Measurements from ENCODE around the gene ARHGAP1. TPM values are rescaled to one million over a fixed set of nuclear protein-coding genes. Genes with fewer than 3 reads are reported as not detected.

The ARHGAP1 gene
- total and polyA plus RNA-seq, 4 donors, result 27.8 to 185 (median 123) TPM

DNA sequence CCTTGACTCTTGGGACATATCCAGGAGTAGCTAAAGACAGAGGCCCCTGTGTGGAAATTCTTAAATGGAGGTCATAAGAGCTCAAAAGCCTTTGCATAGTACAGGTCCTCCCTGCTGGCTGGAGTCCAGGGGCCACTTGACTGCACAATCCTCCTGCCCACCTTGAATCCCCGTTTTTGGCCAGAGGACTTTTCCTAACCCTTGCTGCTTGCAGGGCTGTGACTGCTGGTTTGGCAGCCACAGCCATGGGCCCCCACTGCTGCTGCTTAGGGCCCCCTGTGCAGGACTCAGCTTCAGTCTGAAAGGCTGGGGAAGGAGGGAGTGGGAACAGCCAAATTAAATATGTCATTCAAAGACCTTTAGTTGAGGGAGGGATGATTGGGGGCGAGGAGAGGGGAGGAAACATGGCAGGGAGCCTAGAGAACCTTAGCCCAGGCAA lies 33.4 kb downstream of the ARHGAP1 start:
- intact Hi-C loops (cut with DNase I), result no loop called here
- peaks cover 2 to 14% of the 10 kb centered on the region in 2 donors for H3K36me3 ChIP-seq (ENCODE audit: control insufficient read depth in 1 of 2, insufficient read depth in 2 of 2, low read length in 1 of 2)

DNA sequence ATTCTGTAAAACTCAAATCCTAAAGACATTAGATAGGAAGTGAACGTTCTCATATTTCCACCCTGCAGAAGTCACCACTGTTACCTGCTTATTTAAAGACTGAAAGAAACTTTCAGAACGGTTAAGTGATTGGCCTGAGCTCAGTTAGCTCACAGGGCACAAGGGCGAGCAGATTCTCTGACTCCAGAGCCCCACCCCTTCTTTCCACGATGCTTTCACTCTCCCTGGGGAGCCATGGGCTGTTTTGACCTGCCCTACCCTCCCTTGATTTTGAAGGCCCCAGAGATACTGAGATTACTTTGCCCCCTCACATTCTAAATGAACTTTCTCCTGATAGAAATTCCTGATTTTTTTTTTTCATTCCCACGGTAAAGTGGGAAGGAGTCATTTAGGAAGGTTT lies 33.9 kb downstream of the ARHGAP1 start:
- 19 to 24% methylated on average over 5 of the region's 5 CpGs for WGBS, 2 donors
- Histone ChIP-seq H3K9me3 (ENCODE audit: control insufficient read depth, low read length) (no peaks in the 10 kb centered on the region), H3K27ac (ENCODE audit: low read depth in 1 of 2, low read length in 2 of 2) (peak overlapping the region; percentile 48 to 58), H3K27me3 (ENCODE audit: control insufficient read depth in 1 of 2, insufficient read depth in 2 of 2, low read length in 1 of 2) (no peaks in the 10 kb centered on the region), H3K36me3 (ENCODE audit: control insufficient read depth in 1 of 2, insufficient read depth in 2 of 2, low read length in 1 of 2) (peaks cover 5 to 11% of the 10 kb centered on the region in 2 donors), H3K4me1 (ENCODE audit: control insufficient read depth in 1 of 2, insufficient read depth in 2 of 2, low read length in 2 of 2) (peaks cover 2 to 5% of the 10 kb centered on the region in 2 donors), H3K4me3 (ENCODE audit: low read length in 2 of 2) (no peak overlapping the region)
- ATAC-seq (ENCODE audit: low FRiP score) (peak; percentile 65), DNase-seq (no peak)
- intact Hi-C loops (cut with DNase I), result no loop called here

More for the DNA sequence above, 33.4 kb downstream of the ARHGAP1 start:
- no peaks in the 10 kb centered on the region for H3K27me3 ChIP-seq (ENCODE audit: control insufficient read depth in 1 of 2, insufficient read depth in 2 of 2, low read length in 1 of 2)
- no peak overlapping the region for H3K4me3 ChIP-seq (ENCODE audit: low read length in 2 of 2)
- ATAC-seq (ENCODE audit: low FRiP score) (peak; percentile 65), DNase-seq (no peak)
- H3K27ac ChIP-seq (ENCODE audit: low read depth in 1 of 2, low read length in 2 of 2), result peak overlapping the region; percentile 1 to 34
- WGBS, 2 donors, result 0 to 12% methylated on average over 2 of the region's 2 CpGs
- no peaks in the 10 kb centered on the region for H3K9me3 ChIP-seq (ENCODE audit: control insufficient read depth, low read length)
- peaks cover 2 to 5% of the 10 kb centered on the region in 2 donors for H3K4me1 ChIP-seq (ENCODE audit: control insufficient read depth in 1 of 2, insufficient read depth in 2 of 2, low read length in 2 of 2)

DNA sequence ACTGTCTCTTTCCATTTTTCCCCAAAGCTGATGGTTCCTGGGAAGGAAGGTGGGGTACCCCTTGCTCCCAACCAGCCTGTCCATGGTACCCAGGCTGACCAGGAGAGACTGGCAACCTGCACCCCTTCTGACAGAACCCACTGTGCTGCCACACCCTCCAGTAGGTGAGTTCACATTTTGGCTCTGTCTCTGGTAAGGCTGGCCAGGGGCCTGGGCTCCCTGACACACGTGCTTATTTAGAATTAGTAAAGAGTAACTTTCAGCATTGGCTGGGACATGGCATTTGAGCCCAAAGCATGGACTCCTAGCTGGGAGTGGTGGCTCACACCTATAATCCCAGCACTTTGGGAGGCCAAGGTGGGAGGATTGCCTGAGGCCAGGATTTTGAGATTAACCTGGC lies 35.1 kb downstream of the ARHGAP1 start:
- Histone ChIP-seq H3K4me1 (ENCODE audit: control insufficient read depth in 1 of 2, insufficient read depth in 2 of 2, low read length in 2 of 2) (peaks cover 2 to 5% of the 10 kb centered on the region in 2 donors), H3K36me3 (ENCODE audit: control insufficient read depth in 1 of 2, insufficient read depth in 2 of 2, low read length in 1 of 2) (peaks cover 6 to 11% of the 10 kb centered on the region in 2 donors), H3K27ac (ENCODE audit: low read depth in 1 of 2, low read length in 2 of 2) (no peak overlapping the region), H3K4me3 (ENCODE audit: low read length in 2 of 2) (no peak overlapping the region), H3K27me3 (ENCODE audit: control insufficient read depth in 1 of 2, insufficient read depth in 2 of 2, low read length in 1 of 2) (no peaks in the 10 kb centered on the region), H3K9me3 (ENCODE audit: control insufficient read depth, low read length) (no peaks in the 10 kb centered on the region)
- DNase-seq (no peak), ATAC-seq (ENCODE audit: low FRiP score) (no peak)
- 57 to 66% methylated on average over 1 of the region's 1 CpG for WGBS, 2 donors
- intact Hi-C loops (cut with DNase I), result no loop called here

DNA sequence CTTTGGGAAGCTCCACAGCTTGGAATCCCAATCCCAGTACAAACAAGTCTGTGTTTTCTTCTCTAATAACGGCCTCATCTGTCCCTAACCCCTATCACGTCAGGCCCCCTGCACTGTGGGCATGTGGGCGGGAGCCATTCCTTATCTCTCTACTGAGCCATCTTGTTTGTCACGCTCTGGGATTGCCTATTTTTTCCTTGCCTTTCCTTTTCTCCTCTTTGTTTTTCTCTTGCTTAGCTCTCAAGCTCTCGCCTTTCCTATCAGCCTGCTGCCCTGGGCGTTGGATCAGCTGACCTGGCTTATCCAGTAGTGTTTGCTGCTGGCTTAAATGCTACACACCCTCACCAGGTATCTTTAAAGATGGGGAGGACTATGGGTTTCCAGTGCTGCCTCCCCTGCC lies 35.8 kb downstream of the ARHGAP1 start:
- DNase-seq, result no peak
- Histone ChIP-seq H3K36me3 (ENCODE audit: control insufficient read depth in 1 of 2, insufficient read depth in 2 of 2, low read length in 1 of 2) (peaks cover 6 to 11% of the 10 kb centered on the region in 2 donors), H3K9me3 (ENCODE audit: control insufficient read depth, low read length) (no peaks in the 10 kb centered on the region), H3K4me3 (ENCODE audit: low read length in 2 of 2) (no peak overlapping the region), H3K4me1 (ENCODE audit: control insufficient read depth in 1 of 2, insufficient read depth in 2 of 2, low read length in 2 of 2) (peaks cover 2 to 5% of the 10 kb centered on the region in 2 donors), H3K27me3 (ENCODE audit: control insufficient read depth in 1 of 2, insufficient read depth in 2 of 2, low read length in 1 of 2) (no peaks in the 10 kb centered on the region), H3K27ac (ENCODE audit: low read depth in 1 of 2, low read length in 2 of 2) (no peak overlapping the region)
- no peak for ATAC-seq (ENCODE audit: low FRiP score)
- WGBS, 2 donors, result 69 to 70% methylated on average over 6 of the region's 6 CpGs
- intact Hi-C loops (cut with DNase I), result no loop called here

DNA sequence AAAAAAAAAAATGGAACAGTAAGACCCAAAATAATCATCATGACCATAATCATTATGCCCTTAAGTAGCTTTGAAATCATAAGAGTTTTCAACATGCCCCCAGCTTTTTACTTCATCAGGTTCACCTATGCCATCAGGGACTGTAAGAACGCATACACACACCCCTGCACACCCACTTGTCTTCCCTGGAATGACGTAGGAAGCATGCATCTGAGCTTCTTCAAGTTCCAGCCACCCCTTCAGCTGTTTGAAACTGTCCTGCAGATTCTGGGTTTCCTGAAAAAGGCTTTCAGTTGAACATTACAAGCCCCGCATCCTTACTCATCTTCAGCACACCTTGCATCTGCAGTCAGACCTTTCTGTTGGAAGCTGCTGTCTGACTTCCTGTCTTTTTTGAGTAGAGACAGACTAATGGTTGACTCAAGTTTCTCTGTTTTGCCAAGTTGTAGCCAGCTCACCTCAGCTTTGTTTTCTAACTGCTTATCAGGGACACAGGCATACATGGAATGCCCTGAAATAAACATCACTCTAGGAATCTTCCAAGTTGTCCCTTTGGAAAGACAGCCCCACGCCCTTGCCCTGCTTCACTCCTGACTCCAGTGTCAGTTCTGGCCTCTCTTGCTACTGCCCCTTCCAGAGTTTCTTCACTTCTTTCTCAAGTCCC lies 37.0 kb downstream of the ARHGAP1 start:
- DNase-seq, result no peak
- intact Hi-C loops (cut with DNase I), result no loop called here
- 88 to 89% methylated on average over 4 of the region's 4 CpGs for WGBS, 2 donors
- no peaks in the 10 kb centered on the region for H3K27me3 ChIP-seq (ENCODE audit: control insufficient read depth in 1 of 2, insufficient read depth in 2 of 2, low read length in 1 of 2)
- peaks cover 8 to 9% of the 10 kb centered on the region in 2 donors for H3K36me3 ChIP-seq (ENCODE audit: control insufficient read depth in 1 of 2, insufficient read depth in 2 of 2, low read length in 1 of 2)
- H3K9me3 ChIP-seq (ENCODE audit: control insufficient read depth, low read length), result no peaks in the 10 kb centered on the region
- no peak for ATAC-seq (ENCODE audit: low FRiP score)
- H3K27ac ChIP-seq (ENCODE audit: low read depth in 1 of 2, low read length in 2 of 2), result no peak overlapping the region
- H3K4me1 ChIP-seq (ENCODE audit: control insufficient read depth in 1 of 2, insufficient read depth in 2 of 2, low read length in 2 of 2), result peaks cover 2 to 5% of the 10 kb centered on the region in 2 donors
- H3K4me3 ChIP-seq (ENCODE audit: low read length in 2 of 2), result no peak overlapping the region

DNA sequence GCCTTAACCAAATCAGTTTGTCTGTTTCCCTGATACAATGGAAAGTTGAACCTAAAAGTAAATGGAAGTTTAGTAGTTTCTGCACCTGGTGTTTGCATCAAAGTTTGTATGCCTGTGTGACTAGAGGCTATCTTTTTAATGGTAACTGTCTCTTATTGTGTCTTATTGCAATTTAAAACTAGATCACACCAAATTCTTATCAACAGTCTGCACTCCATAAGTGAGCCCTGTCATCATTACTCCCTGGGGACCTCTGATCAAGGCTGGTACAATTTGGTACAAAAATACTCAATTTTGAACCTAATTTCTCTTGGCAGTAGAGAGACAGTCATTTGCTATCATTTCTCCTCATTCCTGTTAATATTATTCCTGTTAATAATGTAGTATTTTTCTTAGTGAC lies 38.1 kb downstream of the ARHGAP1 start:
- Histone ChIP-seq H3K27ac (ENCODE audit: low read depth in 1 of 2, low read length in 2 of 2) (no peak overlapping the region), H3K27me3 (ENCODE audit: control insufficient read depth in 1 of 2, insufficient read depth in 2 of 2, low read length in 1 of 2) (no peaks in the 10 kb centered on the region), H3K4me3 (ENCODE audit: low read length in 2 of 2) (no peak overlapping the region), H3K4me1 (ENCODE audit: control insufficient read depth in 1 of 2, insufficient read depth in 2 of 2, low read length in 2 of 2) (peaks cover 2 to 5% of the 10 kb centered on the region in 2 donors), H3K36me3 (ENCODE audit: control insufficient read depth in 1 of 2, insufficient read depth in 2 of 2, low read length in 1 of 2) (peaks cover 6 to 8% of the 10 kb centered on the region in 2 donors), H3K9me3 (ENCODE audit: control insufficient read depth, low read length) (no peaks in the 10 kb centered on the region)
- ATAC-seq (ENCODE audit: low FRiP score) (no peak), DNase-seq (no peak)
- intact Hi-C loops (cut with DNase I), result no loop called here

DNA sequence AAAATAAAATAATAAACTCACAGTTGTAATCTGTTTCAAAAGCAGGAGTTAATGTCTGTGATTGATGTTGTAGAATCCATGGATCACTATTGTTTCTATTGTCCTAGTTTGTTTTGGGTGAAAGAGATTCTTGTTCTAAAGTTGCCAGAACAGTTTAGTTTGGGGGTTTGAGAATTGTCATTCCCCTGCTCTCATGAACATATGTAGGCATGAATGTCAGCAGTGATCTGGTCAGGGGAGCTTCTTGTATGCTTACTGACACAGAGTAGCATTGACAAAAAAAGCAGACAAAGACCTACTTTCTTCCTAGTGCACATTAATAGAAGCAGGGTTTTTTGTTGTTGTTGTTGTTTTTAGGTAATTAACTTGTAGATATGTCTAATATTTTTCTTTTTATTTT lies 38.6 kb downstream of the ARHGAP1 start:
- H3K4me3 ChIP-seq (ENCODE audit: low read length in 2 of 2), result no peak overlapping the region
- no peaks in the 10 kb centered on the region for H3K9me3 ChIP-seq (ENCODE audit: control insufficient read depth, low read length)
- H3K27me3 ChIP-seq (ENCODE audit: control insufficient read depth in 1 of 2, insufficient read depth in 2 of 2, low read length in 1 of 2), result no peaks in the 10 kb centered on the region
- H3K4me1 ChIP-seq (ENCODE audit: control insufficient read depth in 1 of 2, insufficient read depth in 2 of 2, low read length in 2 of 2), result peaks cover 0 to 3% of the 10 kb centered on the region in 2 donors
- DNase-seq (no peak), ATAC-seq (ENCODE audit: low FRiP score) (no peak)
- no peak overlapping the region for H3K27ac ChIP-seq (ENCODE audit: low read depth in 1 of 2, low read length in 2 of 2)
- peaks cover 6 to 10% of the 10 kb centered on the region in 2 donors for H3K36me3 ChIP-seq (ENCODE audit: control insufficient read depth in 1 of 2, insufficient read depth in 2 of 2, low read length in 1 of 2)
- intact Hi-C loops (cut with DNase I), result no loop called here

DNA sequence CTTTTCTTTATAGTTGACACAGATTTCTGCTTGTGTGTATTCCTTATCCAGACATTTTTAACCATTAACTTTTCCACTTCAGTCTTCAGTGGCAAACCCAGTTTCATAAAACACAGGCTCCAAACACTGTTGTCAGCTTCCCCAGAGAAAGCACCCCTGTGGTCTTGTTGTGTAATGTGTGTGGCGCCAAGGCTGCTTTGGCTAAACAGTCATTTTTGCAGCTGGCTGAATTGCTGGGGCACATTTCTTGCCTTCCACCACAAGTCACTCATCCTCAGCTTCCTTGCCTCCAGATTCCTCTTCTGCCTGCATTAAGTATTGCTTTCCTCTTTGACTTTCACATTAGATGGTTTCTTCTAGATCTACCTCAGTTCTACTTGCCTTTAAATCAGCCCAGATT lies 40.5 kb downstream of the ARHGAP1 start:
- H3K27ac ChIP-seq (ENCODE audit: low read depth in 1 of 2, low read length in 2 of 2), result no peak overlapping the region
- WGBS, 2 donors, result 87 to 93% methylated on average over 1 of the region's 1 CpG
- no peaks in the 10 kb centered on the region for H3K9me3 ChIP-seq (ENCODE audit: control insufficient read depth, low read length)
- H3K27me3 ChIP-seq (ENCODE audit: control insufficient read depth in 1 of 2, insufficient read depth in 2 of 2, low read length in 1 of 2), result no peaks in the 10 kb centered on the region
- no peak overlapping the region for H3K4me3 ChIP-seq (ENCODE audit: low read length in 2 of 2)
- ATAC-seq (ENCODE audit: low FRiP score) (peak; percentile 55), DNase-seq (no peak)
- intact Hi-C loops (cut with DNase I), result no loop called here
- no peaks in the 10 kb centered on the region for H3K4me1 ChIP-seq (ENCODE audit: control insufficient read depth in 1 of 2, insufficient read depth in 2 of 2, low read length in 2 of 2)
- peaks cover 4 to 18% of the 10 kb centered on the region in 2 donors for H3K36me3 ChIP-seq (ENCODE audit: control insufficient read depth in 1 of 2, insufficient read depth in 2 of 2, low read length in 1 of 2)

DNA sequence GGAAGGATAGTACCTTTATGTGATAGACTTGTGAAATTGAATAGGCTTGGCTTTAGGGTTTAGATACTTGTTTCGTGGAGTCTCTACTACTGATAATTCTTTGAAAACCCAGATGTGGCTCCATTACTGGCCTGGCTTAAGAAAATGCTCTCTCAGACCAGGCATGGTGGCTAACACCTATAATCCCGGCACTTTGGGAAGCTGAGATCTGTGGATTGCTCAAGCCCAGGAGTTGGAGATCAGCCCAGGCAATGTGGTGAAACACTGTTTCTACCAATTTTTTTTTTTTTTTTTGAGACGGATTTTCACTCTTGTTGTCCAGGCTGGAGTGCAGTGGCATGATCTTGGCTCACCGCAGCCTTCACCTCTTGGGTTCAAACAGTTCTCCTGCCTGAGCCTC lies 42.2 kb downstream of the ARHGAP1 start:
- WGBS, 2 donors, result 79 to 80% methylated on average over 4 of the region's 4 CpGs
- Histone ChIP-seq H3K4me3 (ENCODE audit: low read length in 2 of 2) (no peak overlapping the region), H3K27me3 (ENCODE audit: control insufficient read depth in 1 of 2, insufficient read depth in 2 of 2, low read length in 1 of 2) (no peaks in the 10 kb centered on the region), H3K36me3 (ENCODE audit: control insufficient read depth in 1 of 2, insufficient read depth in 2 of 2, low read length in 1 of 2) (peaks cover 4 to 16% of the 10 kb centered on the region in 2 donors), H3K9me3 (ENCODE audit: control insufficient read depth, low read length) (no peaks in the 10 kb centered on the region), H3K4me1 (ENCODE audit: control insufficient read depth in 1 of 2, insufficient read depth in 2 of 2, low read length in 2 of 2) (no peaks in the 10 kb centered on the region), H3K27ac (ENCODE audit: low read depth in 1 of 2, low read length in 2 of 2) (no peak overlapping the region)
- intact Hi-C loops (cut with DNase I), result no loop called here
- peak; percentile 64 for ATAC-seq (ENCODE audit: low FRiP score)
- peak in 1 of 2 donors; percentile 70 for DNase-seq

Data from aorta (tissue), 5 donors.